Measurements from ENCODE around the gene RHBDL3.

The RHBDL3 gene

DNA sequence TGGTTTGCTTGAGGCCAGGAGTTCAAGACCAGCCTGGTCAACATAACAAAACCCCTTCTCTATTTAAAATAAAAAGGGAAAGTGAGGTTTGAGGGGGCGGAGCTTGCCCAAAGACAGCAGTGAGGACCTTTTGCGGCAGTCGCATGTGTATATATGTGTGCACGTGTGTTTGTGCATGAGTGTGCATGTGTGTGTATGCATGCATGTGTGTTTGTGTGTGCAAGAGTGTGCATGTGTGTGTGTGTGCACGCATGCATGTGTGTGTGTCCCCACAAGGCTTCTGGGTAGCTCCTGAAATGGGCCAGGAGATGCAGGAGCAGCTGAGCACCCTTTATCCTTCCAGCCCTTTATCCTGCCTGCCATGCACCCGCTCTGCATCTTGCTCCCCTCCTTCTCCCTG, 9.0 kb downstream of the RHBDL3 start:
- TF ChIP-seq, protein P1, sequence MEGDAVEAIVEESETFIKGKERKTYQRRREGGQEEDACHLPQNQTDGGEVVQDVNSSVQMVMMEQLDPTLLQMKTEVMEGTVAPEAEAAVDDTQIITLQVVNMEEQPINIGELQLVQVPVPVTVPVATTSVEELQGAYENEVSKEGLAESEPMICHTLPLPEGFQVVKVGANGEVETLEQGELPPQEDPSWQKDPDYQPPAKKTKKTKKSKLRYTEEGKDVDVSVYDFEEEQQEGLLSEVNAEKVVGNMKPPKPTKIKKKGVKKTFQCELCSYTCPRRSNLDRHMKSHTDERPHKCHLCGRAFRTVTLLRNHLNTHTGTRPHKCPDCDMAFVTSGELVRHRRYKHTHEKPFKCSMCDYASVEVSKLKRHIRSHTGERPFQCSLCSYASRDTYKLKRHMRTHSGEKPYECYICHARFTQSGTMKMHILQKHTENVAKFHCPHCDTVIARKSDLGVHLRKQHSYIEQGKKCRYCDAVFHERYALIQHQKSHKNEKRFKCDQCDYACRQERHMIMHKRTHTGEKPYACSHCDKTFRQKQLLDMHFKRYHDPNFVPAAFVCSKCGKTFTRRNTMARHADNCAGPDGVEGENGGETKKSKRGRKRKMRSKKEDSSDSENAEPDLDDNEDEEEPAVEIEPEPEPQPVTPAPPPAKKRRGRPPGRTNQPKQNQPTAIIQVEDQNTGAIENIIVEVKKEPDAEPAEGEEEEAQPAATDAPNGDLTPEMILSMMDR (IDR thresholded peaks at IDR 0.05; ENCODE audit: borderline replicate concordance, insufficient read depth, low read depth, low read length) = no peak

DNA sequence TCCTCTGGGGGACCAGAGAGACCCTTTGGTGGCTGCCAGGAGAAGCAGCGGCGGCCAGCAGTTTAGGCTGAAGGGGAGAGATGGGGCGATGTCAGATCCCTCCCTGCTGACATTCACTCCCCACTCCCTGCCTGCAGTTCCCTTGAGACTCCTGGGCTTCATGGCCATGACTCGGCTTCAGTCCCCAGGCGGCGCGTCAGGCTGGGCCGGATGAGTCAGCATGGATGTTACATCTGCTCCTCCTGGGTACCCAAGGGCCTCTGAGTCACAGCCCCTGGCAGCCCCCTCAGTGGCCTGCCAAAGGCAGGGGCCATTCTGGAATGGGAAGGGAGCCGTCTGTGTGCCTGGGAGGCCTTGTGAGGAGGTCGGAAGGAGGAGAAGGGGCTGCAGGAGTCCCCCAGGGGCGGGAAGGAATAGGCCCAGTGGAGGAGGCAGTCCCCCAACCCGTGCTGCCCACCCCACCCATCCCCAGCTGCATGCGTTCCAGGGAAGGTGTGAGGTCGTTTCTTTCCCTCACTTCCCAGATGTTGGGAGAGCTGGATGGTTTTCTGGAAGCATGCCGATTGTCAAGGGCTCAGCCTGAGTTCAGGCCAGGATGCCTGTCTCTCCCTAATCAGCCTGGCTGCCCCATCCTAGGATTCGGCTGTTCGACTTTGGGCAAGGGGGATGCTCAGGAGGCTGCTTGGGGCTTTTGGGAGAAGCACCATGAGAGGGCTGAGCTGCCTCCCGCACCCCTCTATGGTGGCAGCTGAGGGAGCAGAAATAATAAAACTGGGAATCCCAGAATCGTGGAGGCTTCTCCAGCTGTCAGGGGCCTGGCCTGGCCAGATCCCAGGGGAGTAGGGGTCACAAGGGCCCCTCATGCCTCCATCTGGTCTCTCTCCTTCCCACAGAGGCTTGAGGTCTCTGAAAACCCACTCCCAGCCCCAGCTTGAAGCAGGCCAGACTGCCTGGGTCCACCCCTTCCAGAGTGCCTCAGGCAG, 9.7 kb downstream of the RHBDL3 start:
- TF ChIP-seq, protein P1 (IDR thresholded peaks at IDR 0.05; ENCODE audit: borderline replicate concordance, insufficient read depth, low read depth, low read length) = no peak

More for the DNA sequence above, 9.0 kb downstream of the RHBDL3 start:
- no peak overlapping the region for H3K4me3 ChIP-seq (ENCODE audit: low read depth, low read length)

DNA sequence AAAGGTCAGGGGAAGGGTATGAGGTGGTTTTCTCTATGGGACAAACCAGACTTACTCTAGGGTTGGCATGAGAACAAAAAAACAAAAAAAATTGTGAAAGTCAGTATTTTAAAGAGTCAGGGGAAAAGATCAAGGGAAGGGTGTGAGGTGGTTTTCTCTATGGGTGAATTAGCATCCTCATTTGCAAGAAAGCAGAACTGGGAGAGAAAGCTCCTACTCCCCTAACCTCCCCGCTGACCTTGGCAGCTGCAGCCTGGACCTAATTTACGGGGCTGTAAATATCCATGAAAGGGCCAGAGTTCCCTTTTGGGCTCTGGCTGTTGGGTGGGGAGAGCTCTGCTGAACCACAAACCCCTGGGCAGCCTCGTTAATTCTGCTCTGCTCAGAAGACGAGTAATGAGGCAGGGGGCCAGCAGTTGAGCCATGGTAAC, 10.6 kb downstream of the RHBDL3 start:
- TF ChIP-seq, protein P1 (IDR thresholded peaks at IDR 0.05; ENCODE audit: borderline replicate concordance, insufficient read depth, low read depth, low read length) = no peak
- H3K4me3 ChIP-seq (ENCODE audit: low read depth, low read length) = no peak overlapping the region

More for the DNA sequence above, 9.7 kb downstream of the RHBDL3 start:
- H3K4me3 ChIP-seq (ENCODE audit: low read depth, low read length) = no peak overlapping the region

DNA sequence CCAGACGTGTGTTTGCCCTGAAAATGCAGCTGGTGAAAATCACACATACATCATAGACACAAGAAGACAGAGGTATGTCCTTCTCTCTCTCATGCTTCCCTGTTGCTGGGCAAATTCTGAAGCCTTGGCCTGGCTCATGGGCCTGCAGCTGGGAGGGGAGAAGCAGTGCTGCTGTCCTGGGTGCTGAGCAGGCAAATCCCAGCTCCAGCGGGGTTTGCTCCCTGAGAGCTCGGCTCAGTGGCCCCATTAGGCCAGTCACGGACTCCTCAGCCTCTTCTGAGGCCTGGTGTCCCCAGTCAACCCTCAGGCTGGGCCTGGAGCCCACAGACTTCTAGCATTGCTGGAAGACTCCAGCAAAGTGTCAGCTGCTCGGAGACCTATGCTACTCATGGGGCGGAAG, 11.7 kb downstream of the RHBDL3 start:
- TF ChIP-seq, protein P1 (IDR thresholded peaks at IDR 0.05; ENCODE audit: borderline replicate concordance, insufficient read depth, low read depth, low read length) = no peak
- no peak overlapping the region for H3K4me3 ChIP-seq (ENCODE audit: low read depth, low read length)

DNA sequence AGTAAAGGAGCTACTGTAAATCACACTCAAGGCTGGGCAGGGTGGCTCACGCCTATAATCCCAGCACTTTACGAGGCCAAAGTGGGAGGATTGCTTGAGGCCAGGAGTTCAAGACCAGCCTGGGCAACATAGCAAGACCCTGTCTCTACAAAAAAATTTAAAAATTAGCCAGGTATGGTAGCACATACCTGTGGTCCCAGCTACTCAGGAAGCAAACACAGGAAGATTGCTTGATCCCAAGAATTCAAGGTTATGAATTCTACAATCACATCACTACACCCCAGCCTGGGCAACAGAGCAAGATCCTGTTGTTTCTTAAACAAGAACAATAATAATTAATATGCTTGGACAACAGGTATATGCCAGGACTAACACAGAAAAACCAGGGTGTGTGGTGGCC, 13.2 kb downstream of the RHBDL3 start:
- no peak overlapping the region for H3K4me3 ChIP-seq (ENCODE audit: low read depth, low read length)
- TF ChIP-seq, protein P1 (IDR thresholded peaks at IDR 0.05; ENCODE audit: borderline replicate concordance, insufficient read depth, low read depth, low read length) = no peak

DNA sequence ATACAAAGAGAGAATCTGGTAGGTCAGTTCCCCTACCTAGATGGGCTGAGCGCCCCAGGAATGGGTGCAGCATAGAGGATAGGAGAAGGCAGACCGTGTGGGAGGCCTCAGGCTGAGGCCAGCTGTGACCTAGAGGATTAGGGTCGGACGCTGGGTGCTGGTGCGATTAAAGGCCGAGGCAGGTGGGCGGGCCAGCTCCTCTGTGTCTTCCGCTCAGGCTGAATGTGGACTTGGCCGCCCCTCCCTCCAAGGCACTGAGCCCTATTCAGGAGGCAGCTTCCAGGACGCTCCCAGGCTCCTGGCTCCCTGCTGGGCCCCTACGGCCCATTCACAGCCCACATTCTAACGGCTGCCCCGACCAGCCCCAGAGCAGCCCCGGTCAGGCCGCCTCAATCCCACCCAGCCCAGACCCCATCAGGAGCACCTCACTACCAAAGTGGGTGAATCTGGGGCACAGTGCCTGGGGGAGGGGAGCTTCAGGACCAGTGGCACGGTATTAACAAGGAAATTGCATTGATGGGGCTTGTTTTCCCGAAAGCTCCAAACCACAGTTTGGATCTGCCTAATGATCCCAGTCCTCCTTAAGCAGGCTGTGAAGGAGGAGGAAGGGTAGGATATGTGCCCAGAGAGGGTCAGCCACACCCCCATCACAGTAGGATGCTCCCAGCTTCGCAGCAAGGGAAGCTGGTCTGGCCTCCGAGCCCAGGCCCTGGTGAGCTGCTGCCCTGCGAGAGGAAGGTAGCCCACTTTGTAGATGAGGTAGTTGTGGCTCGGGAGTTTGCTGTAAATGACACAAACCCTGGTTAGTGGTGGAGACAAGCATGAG, 14.5 kb downstream of the RHBDL3 start:
- TF ChIP-seq, protein P1 (IDR thresholded peaks at IDR 0.05; ENCODE audit: borderline replicate concordance, insufficient read depth, low read depth, low read length) = no peak
- no peak overlapping the region for H3K4me3 ChIP-seq (ENCODE audit: low read depth, low read length)

Data from GM12875 (cell line).